Activated gamma-delta T cell treated with anti-CD3 and anti-CD28 coated beads, Interleukin-2, amount 50 U/mL, for 16 hours (primary cell): ENCODE data around the gene PTPN4.
"Not testable (repeated sequence)": the region's sequence is repeated elsewhere in the genome, so short reads cannot be mapped to it uniquely, and the experiment has no call there.

Source experiments
- DNase-seq: peaks from one replicate; pipeline ENCODE4 v3.0.0-alpha.2; 2020; ENCODE audit warnings: low read depth

The PTPN4 gene

GRCh38 chr2:119947535-119947934 is 187.8 kb downstream of the PTPN4 start:
- DNase-seq, result no peak

DNA sequence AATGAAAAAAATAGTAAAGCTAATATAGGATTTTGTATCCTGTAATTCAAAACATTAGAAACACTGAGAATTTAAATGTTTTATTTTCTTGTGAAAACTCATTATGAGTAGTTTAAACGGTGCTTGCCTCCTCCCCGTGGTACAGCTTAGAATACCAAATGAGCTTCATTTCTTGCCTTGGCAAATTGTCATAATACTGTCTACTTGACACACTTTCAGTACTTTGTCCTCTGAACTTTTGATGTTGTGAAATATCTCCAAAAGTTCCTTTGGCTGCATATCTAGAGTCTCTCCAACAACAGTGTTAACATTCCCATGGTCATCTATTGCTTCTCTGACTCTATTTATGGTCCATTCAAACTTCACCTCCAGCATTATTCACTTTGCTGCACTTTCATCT is 191.2 kb downstream of the PTPN4 start:
- DNase-seq, result no peak

DNA sequence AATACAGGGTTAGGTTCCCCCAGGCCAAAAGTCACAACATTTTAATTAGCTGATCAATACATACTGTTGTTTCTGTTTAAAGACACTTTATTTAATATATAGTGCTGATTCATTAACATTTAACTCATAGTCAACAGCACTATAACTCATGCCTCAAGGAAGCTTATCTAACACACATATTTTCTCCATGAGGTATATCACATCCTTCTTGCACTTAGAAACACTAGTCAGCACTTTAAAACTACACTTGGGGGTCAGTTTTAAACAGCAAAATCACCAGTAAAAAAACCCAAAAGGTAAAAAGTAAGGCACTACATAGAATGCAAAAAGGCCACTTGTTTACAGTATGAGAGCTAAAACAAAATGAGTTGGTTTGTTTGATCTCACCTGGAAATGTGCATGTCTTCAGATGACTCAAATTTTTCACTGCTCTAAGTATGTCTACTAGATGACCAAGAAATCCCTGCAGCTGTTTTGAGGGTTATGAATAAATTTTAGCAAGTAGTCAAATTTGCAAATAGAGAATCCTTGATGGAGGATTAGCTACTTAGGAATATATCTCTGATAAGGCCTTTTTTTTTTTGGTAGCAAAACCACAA is 199.0 kb downstream of the PTPN4 start:
- DNase-seq, result no peak

DNA sequence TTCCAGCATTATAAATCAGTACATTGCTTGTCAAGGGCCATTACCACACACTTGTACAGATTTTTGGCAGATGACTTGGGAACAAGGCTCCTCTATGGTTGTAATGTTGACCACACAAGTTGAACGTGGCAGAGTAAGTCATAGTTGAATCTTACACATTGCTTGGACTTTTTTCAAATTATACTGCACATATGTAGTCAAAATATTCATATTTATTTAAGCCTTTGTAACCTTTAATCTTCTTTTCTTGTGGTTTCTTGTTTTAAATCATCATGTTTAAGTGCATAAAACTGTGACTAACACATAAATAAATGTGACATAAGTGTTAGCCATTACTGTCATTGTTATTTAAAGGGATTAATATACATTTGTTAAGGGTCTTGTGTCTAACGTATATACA is 201.1 kb downstream of the PTPN4 start:
- DNase-seq, result no peak

- no peak for DNase-seq
Measured at GRCh38 chr2:119981896-119982295, 222.2 kb downstream of the PTPN4 start.

DNA sequence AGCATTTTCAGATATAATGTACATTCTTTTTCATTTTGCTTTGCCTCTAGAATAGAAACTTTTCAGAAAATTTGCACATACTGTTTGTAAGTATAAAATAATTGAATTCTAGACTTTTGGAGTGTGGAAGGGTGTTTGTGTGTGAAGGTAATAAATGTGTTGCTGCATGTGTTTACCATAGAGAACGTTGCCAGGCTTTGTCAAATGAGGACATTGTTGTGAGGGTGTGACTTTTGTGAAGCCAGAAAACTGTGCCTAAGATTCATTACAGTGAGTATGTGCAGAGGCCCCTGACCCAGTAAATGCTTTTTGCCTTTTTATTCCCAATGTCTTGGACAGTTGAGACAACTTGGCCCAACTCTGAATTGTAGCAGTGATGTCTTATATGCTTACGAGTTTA is 222.8 kb downstream of the PTPN4 start:
- DNase-seq, result no peak

- DNase-seq, result no peak
Measured at GRCh38 chr2:119983108-119983507, 223.4 kb downstream of the PTPN4 start.

- no peak for DNase-seq
Measured at GRCh38 chr2:119996148-119996547, 236.4 kb downstream of the PTPN4 start.

DNA sequence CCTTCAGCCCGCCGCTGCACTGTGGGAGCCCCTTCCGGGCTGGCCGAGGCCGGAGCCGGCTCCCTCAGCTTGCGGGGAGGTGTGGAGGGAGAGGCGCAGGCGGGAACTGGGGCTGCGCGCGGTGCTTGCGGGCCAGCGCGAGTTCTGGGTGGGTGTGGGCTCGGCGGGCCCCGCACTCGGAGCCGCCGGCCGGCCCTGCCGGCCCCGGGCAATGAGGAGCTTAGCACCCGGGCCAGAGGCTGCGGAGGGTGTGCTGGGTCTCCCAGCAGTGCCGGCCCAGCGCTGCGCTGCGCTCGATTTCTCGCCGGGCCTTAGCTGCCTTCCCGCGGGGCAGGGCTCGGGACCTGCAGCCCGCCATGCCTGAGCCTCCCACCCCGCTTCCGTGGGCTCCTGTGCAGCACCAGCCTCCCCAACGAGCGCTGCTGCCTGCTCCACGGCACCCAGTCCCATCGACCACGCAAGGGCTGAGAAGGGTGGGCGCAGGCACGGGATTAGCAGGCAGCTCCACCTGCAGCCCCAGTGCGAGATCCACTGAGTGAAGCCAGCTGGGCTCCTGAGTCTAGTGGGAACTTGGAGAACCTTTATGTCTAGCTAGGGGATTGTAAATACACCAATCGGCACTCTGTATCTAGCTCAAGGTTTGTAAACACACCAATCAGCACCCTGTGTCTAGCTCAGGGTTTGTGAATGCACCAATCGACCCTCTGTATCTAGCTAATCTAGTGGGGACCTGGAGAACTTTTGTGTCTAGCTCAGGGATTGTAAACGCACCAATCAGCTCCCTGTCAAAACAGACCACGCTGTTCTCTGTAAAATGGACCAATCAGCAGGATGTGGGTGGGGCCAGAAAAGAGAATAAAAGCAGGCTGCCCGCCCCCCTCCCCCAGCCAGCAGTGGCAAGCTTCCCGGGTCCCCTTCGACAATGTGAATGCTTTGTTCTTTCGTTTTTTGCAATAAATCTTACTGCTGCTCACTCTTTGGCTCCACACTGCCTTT is 237.5 kb downstream of the PTPN4 start:
- not testable (repeated sequence) for DNase-seq

DNA sequence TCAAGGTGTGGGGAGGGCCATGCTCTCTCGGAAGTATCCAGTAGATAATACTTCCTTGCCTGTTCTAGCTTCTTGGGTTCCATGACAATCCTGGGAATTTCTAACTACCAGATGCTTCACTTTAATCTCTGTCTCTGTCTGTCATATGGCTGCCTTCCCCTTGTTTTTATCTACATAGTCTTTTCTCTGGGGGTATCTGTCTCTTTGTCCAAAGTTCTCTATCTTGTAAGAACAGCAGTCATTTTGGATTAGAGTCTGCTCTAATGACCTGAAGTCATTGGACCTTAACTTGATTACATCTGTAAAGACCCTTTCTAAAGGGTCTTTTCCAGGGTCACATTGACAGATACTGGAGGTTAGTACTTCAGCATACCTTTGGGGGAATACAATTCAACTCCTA is 241.7 kb downstream of the PTPN4 start:
- DNase-seq, result no peak

DNA sequence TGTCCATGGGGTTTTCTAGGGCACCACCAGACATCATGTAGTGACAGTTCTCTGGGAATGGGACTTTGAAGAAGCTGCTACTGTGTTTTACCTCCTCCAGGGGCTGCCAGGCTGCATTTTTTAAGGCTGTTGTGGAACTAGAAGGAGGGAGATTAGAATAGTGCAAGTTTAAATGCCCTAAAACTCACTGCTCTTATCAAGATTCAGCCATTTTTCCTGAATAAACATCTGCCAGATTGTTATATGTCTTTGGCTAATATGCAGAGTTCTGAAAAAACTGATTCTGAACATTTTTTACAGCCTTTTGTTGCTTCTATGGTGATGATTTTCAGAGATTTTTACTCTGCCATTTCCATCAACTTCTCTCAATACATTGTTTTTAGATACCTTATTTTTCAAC is 244.5 kb downstream of the PTPN4 start:
- no peak for DNase-seq

DNA sequence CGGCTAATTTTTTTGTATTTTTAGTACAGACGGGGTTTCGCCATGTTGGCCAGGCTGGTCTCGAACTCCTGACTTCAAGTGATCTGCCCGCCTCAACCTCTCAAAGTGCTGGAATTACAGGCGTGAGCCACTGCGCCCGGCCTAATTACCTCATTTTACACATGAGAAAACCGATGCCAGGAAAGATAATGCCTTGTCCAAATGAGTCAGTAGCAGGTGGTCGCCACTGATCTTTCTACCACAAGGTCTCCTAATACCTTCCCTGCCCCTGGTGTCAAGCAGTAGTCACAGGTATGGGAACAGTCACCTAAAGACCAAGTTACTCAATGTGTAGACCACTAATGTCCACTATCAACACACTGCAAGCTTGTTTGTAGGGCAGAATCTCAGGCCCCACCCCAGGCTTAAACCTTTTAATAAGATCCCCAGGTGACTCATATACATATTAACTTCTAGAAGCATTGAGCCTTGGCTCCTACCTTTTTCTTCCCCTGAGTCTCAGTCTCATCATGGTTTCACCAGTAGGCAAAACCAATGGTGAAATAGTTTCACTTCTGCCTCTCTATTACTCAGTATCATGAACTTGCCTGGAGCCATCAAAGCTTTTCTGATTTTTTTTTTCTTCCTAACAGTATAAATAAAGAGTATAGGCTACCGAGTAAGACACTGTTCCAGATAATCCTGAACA is 246.3 kb downstream of the PTPN4 start:
- DNase-seq, result no peak

DNA sequence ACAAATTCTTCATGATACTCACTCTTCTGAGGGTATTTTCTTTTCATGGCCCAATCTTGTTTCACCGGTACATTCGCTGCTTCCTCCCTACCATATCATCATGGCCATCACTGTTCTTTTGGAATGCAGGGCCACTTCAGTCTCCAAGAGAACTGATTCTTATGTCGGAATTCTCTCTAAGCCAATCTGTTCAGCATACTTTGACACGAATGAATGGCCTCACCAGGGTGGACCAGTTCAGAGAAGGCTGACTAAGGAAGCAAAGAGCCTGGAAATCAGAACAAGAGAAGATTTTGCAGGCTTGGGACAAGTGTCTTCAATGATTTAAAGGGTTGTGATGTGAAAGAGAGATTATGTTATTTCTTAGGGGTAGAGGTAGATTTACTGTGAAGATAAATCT is 248.1 kb downstream of the PTPN4 start:
- no peak for DNase-seq

- no peak for DNase-seq
Measured at GRCh38 chr2:120012363-120012762, 252.6 kb downstream of the PTPN4 start.

DNA sequence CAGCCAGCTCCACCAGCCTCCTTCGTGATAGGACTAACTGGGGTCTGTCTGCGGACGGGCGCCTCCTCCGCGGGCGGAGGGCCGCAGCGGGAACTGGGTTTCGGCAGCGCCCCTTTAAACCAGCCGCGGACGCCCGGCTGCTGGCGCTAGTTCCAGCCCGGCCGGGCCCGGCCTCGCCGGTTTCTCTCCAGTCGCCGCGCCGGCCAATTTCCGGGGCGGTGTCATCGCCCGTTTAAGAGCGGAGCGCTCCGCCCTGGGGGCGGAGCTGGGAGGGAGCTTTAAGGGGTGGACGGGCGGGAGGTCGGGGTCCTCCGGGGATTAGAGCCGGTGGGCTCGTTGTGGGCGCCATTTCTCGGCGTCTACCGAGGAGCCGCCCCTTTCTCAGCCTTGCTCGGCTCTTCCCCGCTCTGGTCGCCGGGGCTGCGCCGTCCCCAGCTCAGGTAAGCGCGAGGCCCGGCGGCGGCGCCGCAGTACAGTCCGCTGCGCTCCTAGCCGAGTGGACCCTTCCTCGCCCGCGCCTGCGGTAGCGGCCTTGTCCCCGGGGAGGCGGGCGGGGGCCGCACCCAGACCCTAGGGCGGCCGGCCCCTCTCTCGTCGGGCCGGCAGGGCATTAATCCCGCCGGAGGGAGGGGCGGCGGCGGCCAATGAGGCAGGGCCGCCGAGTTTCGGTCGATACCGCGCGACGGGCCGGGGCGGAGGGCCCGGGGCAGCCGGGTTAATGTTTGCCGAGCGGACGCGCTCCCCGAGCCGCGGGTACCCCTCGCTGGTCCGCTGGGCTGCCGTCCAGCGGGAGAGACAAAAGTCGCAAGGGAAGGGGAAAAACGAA is 253.3 kb downstream of the PTPN4 start, which contains the start of gene EPB41L5:
EPB41L5 (plus strand) TSS at position 307 of the 826 bp plus-strand sequence. CDS start 6,008 bp downstream, outside the sequence.
- peak; percentile 70 for DNase-seq

DNA sequence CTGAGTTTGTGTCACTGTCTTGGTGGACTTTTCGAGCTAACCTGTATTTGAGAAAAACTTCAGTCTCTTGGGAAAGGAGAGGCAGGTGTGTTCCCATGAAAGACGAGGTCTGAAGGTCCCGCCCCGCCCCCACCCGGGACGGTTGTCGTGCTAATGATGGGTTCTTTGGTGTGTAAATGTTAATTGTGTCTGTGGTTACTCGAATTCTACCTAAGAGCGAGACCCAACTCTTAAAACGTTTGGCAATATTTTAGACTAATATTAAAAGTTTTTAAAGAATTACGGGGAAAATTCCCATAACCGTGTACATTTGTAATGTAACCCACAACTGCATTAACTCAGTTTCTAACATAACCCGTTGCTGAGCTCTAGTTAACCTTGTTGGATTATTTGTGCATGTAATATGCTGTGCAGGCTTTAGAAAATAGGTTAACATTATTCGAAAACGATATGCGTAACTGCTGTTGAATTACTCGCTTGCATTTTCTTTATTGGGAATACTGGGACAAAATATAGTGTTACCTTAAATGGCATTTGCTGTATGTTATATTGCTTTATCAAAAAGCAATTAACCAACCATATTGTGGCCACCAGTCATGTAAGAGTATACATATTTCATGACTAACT is 254.0 kb downstream of the PTPN4 start:
- DNase-seq, result no peak

- no peak for DNase-seq
Measured at GRCh38 chr2:120014226-120014980, 254.7 kb downstream of the PTPN4 start.

DNA sequence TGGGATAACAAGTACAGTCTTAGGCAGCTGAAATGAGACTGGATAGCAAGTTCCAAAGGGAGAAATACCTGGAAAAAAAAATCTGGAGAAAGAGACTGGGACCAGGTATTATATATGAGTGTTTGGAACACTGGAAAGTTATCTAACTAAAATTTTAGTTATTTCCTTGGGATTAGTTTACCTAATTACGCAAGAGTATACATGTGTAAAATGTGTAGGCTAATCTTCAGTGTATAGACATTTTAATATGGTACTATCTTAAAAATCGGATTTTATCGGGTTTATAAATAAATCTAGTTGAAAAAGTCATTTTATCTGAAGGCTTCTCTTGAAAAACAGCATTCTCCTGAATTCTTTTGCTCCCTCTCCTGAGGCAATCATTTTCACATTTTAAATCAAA is 257.1 kb downstream of the PTPN4 start:
- no peak for DNase-seq

- DNase-seq, result no peak
Measured at GRCh38 chr2:120017201-120017600, 257.5 kb downstream of the PTPN4 start.

GRCh38 chr2:120018549-120018948 is 258.8 kb downstream of the PTPN4 start:
- DNase-seq, result no peak

GRCh38 chr2:120020554-120020953 is 260.8 kb downstream of the PTPN4 start:
- no peak for DNase-seq
